SJSA1 (cell line): Measurements from ENCODE around the gene MAP3K14. TPM values are rescaled to one million over a fixed set of nuclear protein-coding genes. Genes with fewer than 3 reads are reported as not detected.

ENCODE experiments used
- DNase-seq, 2 experiments: peaks; one replicate each; pipeline ENCODE4 v3.0.0-alpha.2; 2015 to 2020; ENCODE audit warnings: low spot score in 2 of 2, low read depth in 1 of 2
- H3K27ac ChIP-seq: fragments of 250-450 bp; sonication (Bioruptor Pico); 2 replicates; pipeline ENCODE4 v1.5.1; 2020; ENCODE audit warnings: mild to moderate bottlenecking, moderate library complexity
- H3K27me3 ChIP-seq: fragments of 250-450 bp; sonication (Bioruptor Pico); replicated peaks from 2 replicates; pipeline ENCODE4 v1.5.1; 2020; ENCODE audit warnings: mild to moderate bottlenecking, moderate library complexity
- H3K36me3 ChIP-seq: fragments of 250-450 bp; sonication (Bioruptor Pico); 2 replicates; pipeline ENCODE4 v1.5.1; 2020; ENCODE audit warnings: mild to moderate bottlenecking
- H3K4me1 ChIP-seq: fragments of 250-450 bp; sonication (Bioruptor Pico); replicated peaks from 2 replicates; pipeline ENCODE4 v1.6.1; 2021; ENCODE audit warnings: mild to moderate bottlenecking
- H3K4me3 ChIP-seq: fragments of 250-450 bp; sonication (Bioruptor Pico); 2 replicates; pipeline ENCODE4 v1.5.1; 2020; ENCODE audit warnings: mild to moderate bottlenecking
- H3K9me3 ChIP-seq: fragments of 250-450 bp; sonication (Bioruptor Pico); replicated peaks from 2 replicates; pipeline ENCODE4 v1.5.1; 2020; ENCODE audit warnings: mild to moderate bottlenecking
- total RNA-seq: library from RNA; depleted of rRNA; stranded (reverse); fragments of >200 nt; shearing (Covaris generic); gene quantifications from 2 replicates; pipeline ENCODE4 v1.2.3, GENCODE V29; 2014

The MAP3K14 gene
- total RNA-seq, 1 experiment from 2014 or later, result 5.5 TPM

GRCh38 chr17:45227101-45227925, 89.5 kb downstream of the MAP3K14 start:
- DNase-seq, result no peak
- Histone ChIP-seq H3K4me3 (no peak overlapping the region), H3K4me1 (no peaks in the 10 kb centered on the region), H3K27ac (no peak overlapping the region), H3K9me3 (no peaks in the 10 kb centered on the region), H3K27me3 (peaks cover 24% of the 10 kb centered on the region), H3K36me3 (no peaks in the 10 kb centered on the region)

GRCh38 chr17:45226576-45226975, 90.2 kb downstream of the MAP3K14 start:
- peaks cover 30% of the 10 kb centered on the region for H3K27me3 ChIP-seq
- peaks cover 7% of the 10 kb centered on the region for H3K4me1 ChIP-seq
- no peaks in the 10 kb centered on the region for H3K36me3 ChIP-seq
- DNase-seq, result no peak
- H3K4me3 ChIP-seq, result no peak overlapping the region
- no peak overlapping the region for H3K27ac ChIP-seq
- no peaks in the 10 kb centered on the region for H3K9me3 ChIP-seq

- peak in 1 of 2 experiments; percentile 52 for DNase-seq
- Histone ChIP-seq H3K36me3 (no peaks in the 10 kb centered on the region), H3K27ac (no peak overlapping the region), H3K4me3 (no peak overlapping the region), H3K27me3 (peaks cover 35% of the 10 kb centered on the region), H3K4me1 (peaks cover 12% of the 10 kb centered on the region), H3K9me3 (no peaks in the 10 kb centered on the region)
These were observed 90.8 kb downstream of the MAP3K14 start for GRCh38 chr17:45225964-45226530.

GRCh38 chr17:45225051-45225700, 91.6 kb downstream of the MAP3K14 start:
- peaks cover 12% of the 10 kb centered on the region for H3K4me1 ChIP-seq
- no peak overlapping the region for H3K4me3 ChIP-seq
- H3K9me3 ChIP-seq, result no peaks in the 10 kb centered on the region
- DNase-seq, result no peak
- H3K27ac ChIP-seq, result no peak overlapping the region
- no peaks in the 10 kb centered on the region for H3K36me3 ChIP-seq
- peaks cover 42% of the 10 kb centered on the region for H3K27me3 ChIP-seq

- H3K4me3 ChIP-seq, result no peak overlapping the region
- no peaks in the 10 kb centered on the region for H3K36me3 ChIP-seq
- peaks cover 45% of the 10 kb centered on the region for H3K27me3 ChIP-seq
- H3K9me3 ChIP-seq, result no peaks in the 10 kb centered on the region
- DNase-seq, result no peak
- H3K27ac ChIP-seq, result no peak overlapping the region
- H3K4me1 ChIP-seq, result peaks cover 12% of the 10 kb centered on the region
These were observed 92.2 kb downstream of the MAP3K14 start for GRCh38 chr17:45224671-45225050.

- H3K27ac ChIP-seq, result no peak overlapping the region
- H3K36me3 ChIP-seq, result no peaks in the 10 kb centered on the region
- H3K9me3 ChIP-seq, result no peaks in the 10 kb centered on the region
- no peak for DNase-seq
- peaks cover 45% of the 10 kb centered on the region for H3K27me3 ChIP-seq
- H3K4me3 ChIP-seq, result no peak overlapping the region
- peaks cover 12% of the 10 kb centered on the region for H3K4me1 ChIP-seq
These were observed 93.0 kb downstream of the MAP3K14 start for GRCh38 chr17:45223539-45224528.

- H3K4me3 ChIP-seq, result no peak overlapping the region
These were observed 93.8 kb downstream of the MAP3K14 start for GRCh38 chr17:45222996-45223538.

GRCh38 chr17:45222289-45222995, 94.4 kb downstream of the MAP3K14 start:
- Histone ChIP-seq H3K9me3 (no peaks in the 10 kb centered on the region), H3K4me3 (no peak overlapping the region; the same call in 1 of the 2 replicates), H3K27ac (no peak overlapping the region), H3K27me3 (peaks cover 45% of the 10 kb centered on the region), H3K4me1 (peaks cover 12% of the 10 kb centered on the region), H3K36me3 (no peaks in the 10 kb centered on the region)
- DNase-seq, result no peak

More at GRCh38 chr17:45222996-45223538, 93.8 kb downstream of the MAP3K14 start:
- Histone ChIP-seq H3K36me3 (no peaks in the 10 kb centered on the region), H3K9me3 (no peaks in the 10 kb centered on the region), H3K27me3 (peaks cover 45% of the 10 kb centered on the region), H3K4me1 (peaks cover 12% of the 10 kb centered on the region), H3K27ac (no peak overlapping the region)
- DNase-seq, result peak in 1 of 2 experiments; percentile 49

GRCh38 chr17:45222014-45222288, 94.9 kb downstream of the MAP3K14 start:
- Histone ChIP-seq H3K9me3 (no peaks in the 10 kb centered on the region), H3K4me1 (peaks cover 12% of the 10 kb centered on the region), H3K27ac (no peak overlapping the region), H3K27me3 (peaks cover 45% of the 10 kb centered on the region), H3K36me3 (no peaks in the 10 kb centered on the region), H3K4me3 (peak overlapping the region; percentile 24)
- DNase-seq, result no peak

GRCh38 chr17:45221081-45222013, 95.5 kb downstream of the MAP3K14 start, which contains the start of gene FMNL1:
TSS of gene FMNL1 (plus strand) at chr17:45221885. CDS start at chr17:45222125, 240 bp downstream.
- peak in 1 of 2 experiments; percentile 48 for DNase-seq
- peaks cover 12% of the 10 kb centered on the region for H3K4me1 ChIP-seq
- no peak within 1 kb of the TSS for H3K27ac ChIP-seq
- H3K27me3 ChIP-seq, result peaks cover 45% of the 10 kb centered on the region
- H3K36me3 ChIP-seq, result no peaks in the 10 kb centered on the region
- H3K4me3 ChIP-seq, result peak within 1 kb of the TSS; percentile 24
- no peaks in the 10 kb centered on the region for H3K9me3 ChIP-seq

GRCh38 chr17:45220079-45220478, 96.7 kb downstream of the MAP3K14 start:
- Histone ChIP-seq H3K27ac (no peak overlapping the region), H3K36me3 (no peaks in the 10 kb centered on the region), H3K9me3 (no peaks in the 10 kb centered on the region), H3K4me3 (no peak overlapping the region), H3K27me3 (peaks cover 45% of the 10 kb centered on the region), H3K4me1 (peaks cover 12% of the 10 kb centered on the region)
- no peak for DNase-seq
